ENCODE data around the gene ZNF618. TPM values are rescaled to one million over a fixed set of nuclear protein-coding genes. Genes with fewer than 3 reads are reported as not detected.

The ZNF618 gene
- total RNA-seq, 2 donors from 2014 or later = 4.0 to 4.1 TPM

DNA sequence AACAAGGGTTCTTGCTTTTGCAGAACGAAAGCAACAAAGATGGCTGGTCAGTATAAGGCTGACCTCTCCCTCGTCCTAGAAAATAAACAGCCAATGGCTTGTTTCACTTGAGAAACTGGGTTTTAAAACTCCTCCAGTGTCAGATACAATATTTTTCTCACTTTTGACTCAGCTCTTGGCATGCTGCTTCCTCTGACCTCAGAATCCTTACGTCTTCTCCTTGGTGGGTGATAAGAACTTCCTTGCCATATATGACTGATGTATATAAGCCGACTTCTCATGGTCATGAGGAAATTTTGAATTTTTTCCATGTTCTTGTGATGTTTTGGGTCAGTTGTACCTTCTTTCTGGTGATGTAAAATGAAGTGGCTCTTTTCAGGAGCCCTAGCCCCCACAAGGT is 3.8 kb downstream of the ZNF618 start:
- no peak for ATAC-seq
- intact Hi-C loops (cut with DNase I) = loop anchor here (10.0 kb wide), 2 partner anchors 115 to 155 kb away; no protein-coding TSS in a partner anchor
- DNase-seq = no peak

DNA sequence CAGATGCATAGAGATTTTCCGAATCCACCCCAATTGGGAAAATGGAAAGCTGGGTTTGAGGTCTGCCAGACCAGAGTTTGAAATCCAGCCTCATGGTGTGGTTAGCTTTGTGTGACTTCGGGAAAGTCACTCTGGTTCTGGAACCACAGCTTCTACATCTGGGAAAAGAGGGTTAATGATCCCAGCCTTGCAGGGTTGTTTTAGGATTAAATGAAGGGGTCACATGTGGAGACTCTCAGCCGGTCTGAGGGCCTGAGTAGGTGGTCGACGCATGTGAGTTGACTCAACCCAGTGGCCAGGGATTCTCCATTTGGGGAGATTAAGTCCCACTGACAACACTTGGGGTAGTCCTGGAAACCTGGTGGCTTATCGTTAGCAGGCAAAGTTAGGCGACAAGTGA is 6.1 kb downstream of the ZNF618 start:
- DNase-seq (no peak), ATAC-seq (no peak)
- intact Hi-C loops (cut with DNase I) = no loop called here

DNA sequence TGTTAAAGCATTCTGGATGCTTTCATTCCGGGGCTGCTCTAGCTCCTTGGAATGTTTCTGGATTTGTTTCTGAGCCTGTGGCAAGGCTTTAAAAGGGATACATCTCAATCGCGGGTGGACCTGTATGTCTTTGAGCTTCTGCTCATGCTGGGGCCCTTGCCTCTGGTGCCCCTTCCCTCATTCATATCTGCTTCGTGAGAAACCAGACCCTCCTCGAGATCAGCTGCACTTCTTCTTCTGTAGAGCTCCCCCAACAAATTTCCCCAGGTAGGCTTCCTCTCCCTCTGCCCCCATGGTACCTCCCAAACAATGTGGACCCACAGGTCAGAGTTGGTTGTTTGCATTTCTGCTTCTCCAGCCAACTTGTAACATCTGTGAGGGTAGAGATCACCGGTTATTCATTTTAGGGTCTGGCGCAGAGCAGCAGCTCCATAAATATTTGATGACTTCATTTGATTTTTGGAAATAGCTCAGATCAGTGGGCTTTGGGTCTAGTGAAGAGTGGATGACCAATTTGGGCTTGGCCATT is 6.6 kb downstream of the ZNF618 start:
- ATAC-seq = no peak
- DNase-seq = no peak
- intact Hi-C loops (cut with DNase I) = no loop called here

DNA sequence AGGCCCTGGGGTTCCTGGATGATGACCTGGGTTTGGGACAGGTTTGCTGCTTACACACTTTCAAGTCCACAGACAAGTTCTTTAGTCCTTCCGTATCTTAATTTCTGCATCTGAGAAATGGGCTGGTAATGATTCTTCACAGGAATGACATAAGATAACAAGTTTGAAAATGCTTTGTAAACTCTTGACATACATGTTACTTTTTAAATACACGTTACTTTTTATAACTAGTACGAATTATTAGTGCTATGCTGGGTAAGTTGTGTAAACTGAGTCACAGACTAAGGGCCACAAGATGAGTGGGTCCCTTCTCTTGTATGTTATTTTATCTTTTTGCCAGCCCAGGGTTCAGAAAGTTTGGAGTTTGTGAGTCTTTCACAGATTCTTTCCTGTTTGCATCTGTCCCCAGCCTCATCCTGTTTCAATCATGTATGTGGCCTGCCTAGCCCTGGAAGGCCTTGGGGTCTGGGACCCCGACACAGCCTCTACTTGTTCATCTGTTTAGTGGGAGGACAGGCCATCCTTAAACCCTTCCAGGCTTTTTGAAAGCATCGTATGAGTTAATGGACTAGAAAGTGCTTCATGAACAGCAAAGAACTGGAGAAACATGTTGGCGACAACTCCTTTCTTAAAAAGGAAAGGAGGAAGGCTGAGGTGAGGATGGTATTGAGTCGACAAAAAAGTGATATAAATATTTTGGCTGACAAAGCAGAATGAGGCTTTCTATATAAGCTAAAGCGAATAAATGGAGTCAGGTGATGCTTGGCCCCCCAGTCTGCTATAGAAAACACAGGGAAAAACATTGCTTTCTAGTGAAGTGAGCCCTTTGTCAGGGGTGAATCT is 9.3 kb downstream of the ZNF618 start:
- ATAC-seq (no peak), DNase-seq (no peak)
- intact Hi-C loops (cut with DNase I) = no loop called here

DNA sequence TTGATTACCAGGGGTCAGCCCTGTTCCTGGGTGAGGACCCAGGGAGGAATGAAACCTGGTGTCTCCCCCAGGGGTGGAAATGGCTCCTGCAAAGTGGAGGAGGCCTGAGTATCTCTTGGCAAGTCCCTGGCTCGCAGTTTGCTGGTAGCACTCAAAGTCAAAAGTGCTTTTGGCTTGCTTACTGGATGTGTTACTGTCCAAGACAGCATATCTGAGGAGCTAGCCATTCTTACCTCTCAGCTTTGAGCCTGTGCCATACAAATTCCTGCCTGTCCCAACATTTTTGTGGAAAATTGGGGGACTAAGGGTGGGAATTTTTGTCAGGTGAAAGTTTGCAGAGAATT is 9.9 kb downstream of the ZNF618 start:
- no peak for DNase-seq
- peak; percentile 53 to 72 for ATAC-seq
- intact Hi-C loops (cut with DNase I) = no loop called here

DNA sequence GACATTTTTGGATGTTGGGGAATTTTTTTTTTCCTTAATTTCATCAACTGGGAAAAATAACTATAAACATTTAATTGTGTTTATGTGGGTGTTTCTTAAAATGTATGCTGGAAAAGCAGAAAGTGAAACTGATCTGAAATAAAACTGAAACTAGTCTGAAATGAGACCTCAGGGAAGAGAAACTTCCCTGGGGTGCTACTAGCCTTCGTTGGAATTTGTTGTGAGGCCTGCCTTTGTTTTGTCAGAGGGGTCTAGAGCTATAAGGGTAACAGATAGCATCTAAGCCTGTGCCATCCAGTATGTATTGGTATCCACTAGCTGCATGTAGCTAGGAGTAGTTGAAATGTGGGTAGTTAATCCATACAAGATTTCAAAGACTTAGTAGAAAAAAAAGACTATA is 10.4 kb downstream of the ZNF618 start:
- intact Hi-C loops (cut with DNase I) = no loop called here
- DNase-seq (no peak), ATAC-seq (peak in 1 of 2 donors; percentile 35)

DNA sequence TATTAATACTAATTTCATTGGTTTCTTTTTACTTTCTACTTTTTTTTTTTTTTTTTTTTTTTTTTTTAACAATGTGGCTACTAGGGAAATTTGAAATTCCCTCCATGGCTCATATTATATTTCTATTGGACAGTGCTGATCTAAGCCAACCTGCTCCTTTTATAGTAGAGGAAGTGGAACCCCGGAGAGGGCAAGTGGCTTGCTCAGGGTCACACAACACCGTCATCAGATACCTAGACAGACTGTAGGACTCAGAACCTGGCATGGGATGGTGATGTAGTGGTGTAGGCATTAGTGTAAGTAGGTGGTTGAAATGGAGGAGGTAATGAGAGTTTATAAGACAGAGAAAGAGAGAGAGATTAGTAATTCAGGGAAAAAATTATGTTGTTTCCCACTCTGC is 10.8 kb downstream of the ZNF618 start:
- intact Hi-C loops (cut with DNase I) = no loop called here
- peak in 1 of 2 donors; percentile 58 for ATAC-seq
- no peak for DNase-seq

DNA sequence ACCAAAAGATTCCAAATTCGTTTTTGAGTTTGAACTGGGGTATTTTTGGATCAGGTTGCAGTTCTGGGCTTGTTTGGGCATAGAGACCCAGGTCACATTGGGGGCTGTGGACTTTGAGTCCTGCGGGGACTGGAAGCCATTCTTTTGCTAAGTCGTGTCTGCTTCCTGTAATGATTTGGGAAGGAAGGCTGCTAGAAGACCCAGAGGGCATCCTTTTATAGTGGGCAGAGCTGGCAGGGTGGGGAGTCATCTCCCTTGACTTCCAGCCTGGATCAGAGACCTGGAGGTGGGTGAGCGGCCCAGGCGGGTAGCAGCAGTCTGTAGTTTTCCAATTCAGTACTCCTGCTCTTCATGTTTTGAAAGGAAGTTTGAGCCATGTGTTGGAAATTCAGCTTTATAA is 11.3 kb downstream of the ZNF618 start:
- intact Hi-C loops (cut with DNase I) = no loop called here
- ATAC-seq = no peak

DNA sequence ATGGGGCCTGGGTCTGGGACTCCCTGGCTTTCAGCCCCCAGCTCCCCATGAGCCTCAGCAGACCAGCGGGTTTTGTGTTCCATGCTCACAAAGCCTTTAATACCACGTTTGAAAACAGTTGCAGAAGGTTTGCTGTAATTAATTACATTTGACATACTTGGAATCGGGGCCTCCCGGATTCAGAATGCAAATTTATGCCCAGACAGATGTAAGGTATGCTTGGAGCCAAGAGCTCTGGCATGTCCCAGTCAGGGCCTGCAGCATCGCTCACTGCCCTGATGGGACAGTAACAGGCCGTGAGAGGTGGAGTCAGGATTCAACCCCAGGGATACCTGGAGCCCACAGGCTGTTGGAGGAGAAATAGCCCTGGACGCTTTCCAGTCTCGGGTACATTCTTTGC is 12.2 kb downstream of the ZNF618 start:
- no peak for DNase-seq
- intact Hi-C loops (cut with DNase I) = no loop called here
- peak in 1 of 2 donors; percentile 23 for ATAC-seq

More for the DNA sequence above, 11.3 kb downstream of the ZNF618 start:
- no peak for DNase-seq

DNA sequence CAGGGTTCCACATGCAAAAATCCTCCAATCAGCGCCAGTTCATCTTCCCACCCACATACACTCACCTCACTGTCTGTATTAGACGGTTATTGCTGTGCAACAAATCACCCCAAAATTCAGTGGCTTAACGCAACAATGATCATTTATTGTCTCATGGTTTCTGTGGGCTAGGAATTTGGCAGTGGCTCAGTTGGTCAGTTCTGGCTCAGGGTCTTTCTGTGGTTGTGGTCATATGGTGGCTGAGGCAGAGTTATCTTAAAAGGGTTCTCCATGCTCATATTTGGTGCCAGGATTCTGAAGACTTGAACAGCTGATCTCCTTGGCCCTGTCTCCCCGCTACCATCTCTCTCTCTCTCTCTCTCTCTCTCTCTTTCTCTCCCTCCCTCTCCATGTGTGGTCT is 12.9 kb downstream of the ZNF618 start:
- ATAC-seq = no peak
- no peak for DNase-seq
- intact Hi-C loops (cut with DNase I) = no loop called here

DNA sequence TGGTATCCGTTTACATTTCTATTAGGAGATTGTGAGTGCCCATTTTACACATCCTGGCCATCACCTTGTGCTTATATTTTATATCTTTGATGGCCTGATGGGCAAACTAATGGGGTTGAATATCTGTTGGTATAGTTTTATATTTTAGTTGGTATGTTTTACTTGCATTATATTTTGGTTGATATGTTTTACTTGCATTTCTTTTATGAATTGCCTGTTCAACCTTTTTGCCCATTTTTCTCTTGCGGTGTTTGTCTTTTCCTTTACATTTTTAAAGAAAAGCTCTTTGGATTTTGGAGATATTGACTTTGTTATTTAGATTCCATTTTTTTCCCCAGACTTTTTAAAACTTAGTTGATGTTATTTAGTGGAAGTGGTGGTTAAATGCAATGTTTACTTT is 14.6 kb downstream of the ZNF618 start:
- no peak for DNase-seq
- intact Hi-C loops (cut with DNase I) = no loop called here
- no peak for ATAC-seq

DNA sequence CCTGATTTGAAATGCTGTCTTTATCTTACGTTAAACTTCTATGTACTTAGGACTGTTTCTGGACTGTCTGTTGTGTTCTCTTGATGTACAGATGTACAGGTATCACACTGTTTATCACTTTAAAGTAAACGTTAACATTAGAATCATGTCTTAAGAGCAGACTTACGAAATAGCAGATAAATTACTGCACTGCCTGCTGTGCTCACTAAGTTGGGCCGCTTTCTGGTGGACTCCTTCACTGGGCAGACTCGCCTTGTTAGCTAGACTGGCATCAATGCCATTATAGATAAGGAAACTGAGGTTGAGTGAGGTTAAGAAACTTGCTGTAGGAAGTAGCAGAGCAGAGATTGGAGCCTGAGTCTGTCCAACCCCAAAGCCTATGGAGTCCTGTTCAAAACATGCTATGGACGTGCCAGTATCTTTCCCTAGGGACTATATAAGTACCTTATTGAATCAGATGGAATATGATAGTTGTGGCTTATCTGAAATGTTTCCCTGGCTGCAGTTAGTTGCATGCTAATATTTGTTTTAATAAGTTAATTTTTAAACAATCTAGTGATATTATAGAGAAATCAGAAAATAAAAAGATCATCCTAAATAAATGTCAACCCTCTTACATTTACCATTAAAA is 16.9 kb downstream of the ZNF618 start:
- no peak for ATAC-seq

DNA sequence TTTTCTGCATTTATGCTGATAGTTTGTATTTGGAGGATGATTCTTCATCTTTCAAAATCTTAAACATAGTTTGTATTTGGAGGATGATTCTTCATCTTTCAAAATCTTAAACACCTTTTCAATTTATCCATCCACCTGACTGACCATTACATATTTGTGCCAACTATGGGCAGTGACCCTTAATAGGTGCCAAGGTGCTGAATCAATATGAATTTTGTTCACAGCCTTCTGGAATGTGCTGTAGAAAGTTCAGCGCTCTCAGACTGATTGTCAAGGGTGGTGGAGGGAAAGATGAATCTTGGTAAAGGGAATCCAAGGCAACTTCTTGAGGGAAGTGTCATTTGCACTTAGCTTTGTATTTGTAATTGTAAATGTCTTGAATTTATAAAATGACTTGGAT is 18.1 kb downstream of the ZNF618 start:
- intact Hi-C loops (cut with DNase I) = no loop called here
- ATAC-seq (no peak), DNase-seq (no peak)

More for the DNA sequence above, 16.9 kb downstream of the ZNF618 start:
- DNase-seq = no peak
- intact Hi-C loops (cut with DNase I) = no loop called here

DNA sequence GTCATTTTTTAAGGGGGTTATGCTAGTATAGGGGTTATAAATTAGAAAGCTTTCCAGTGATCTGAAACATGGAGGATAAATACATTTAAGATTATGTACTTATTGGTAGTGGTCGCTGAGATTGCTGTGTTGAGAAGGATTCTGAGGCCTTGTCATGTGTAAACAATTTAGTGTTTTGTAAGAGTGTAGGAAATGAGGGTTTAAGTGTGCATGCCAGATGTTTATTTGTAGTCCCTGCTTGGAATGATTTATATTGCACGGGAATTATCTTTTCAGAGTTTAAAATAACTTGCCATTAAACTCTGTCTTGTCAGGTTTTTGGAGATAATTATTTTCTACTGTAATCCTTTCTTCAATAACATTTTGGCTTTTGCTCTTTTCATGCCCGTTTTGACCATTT is 19.4 kb downstream of the ZNF618 start:
- DNase-seq (no peak), ATAC-seq (no peak)
- intact Hi-C loops (cut with DNase I) = no loop called here

DNA sequence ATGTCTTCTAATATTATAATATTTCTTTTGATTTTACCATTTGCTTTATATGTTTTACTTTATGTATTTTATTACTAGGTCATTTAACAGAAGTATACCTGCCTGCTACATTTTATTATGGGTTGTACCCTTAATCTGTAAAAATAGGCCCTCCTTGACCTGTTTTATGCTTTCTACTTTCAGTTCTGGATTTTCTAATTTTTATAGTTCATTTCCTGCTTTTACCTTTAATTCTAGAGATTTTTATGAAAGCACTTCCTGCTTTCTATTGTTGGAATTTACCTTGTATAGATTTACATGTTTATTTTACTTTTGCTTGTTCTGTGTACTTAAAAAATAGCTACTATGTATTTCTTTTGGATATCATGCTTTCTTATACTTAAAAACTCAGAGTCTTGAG is 20.6 kb downstream of the ZNF618 start:
- intact Hi-C loops (cut with DNase I) = no loop called here
- DNase-seq = no peak
- ATAC-seq = no peak

DNA sequence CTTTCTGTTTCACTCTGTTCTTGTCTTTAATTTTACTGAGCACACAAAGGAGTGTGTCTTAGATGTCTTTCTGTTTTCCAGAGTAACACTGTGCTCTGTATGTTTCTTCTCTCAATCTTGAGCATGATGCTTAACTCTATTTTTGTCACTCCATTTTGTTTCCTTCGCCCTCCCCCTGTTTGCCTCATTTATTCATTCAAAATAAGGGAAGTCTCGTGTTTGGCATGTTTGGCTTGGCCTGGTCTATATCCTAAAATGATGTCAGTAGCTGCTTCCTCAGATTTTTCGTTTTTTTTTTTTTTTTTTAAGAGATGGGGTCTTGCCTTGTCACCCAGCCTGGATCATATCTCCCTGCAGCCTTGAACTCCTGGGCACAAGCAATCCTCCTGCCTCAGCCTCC is 22.0 kb downstream of the ZNF618 start:
- ATAC-seq (no peak), DNase-seq (no peak)
- intact Hi-C loops (cut with DNase I) = no loop called here

DNA sequence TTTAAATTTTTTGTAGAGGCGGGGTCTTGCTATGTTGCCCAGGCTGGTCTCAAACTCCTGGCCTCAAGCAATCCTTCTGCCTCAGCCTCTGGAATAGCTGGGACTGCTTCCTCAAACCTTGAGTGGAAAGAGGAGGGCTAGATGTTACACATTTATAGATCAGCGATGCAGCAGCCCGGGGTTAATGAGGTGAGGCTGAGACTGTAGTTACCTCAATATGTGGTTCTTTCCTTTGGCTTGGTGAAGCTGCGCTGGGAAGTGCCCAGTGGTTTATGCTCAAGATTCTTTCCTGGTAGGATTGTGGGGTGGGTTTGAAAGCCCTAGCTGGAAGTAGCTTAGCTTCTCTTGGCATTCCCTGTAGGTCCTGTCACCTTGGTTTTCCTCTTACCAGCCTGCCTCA is 22.5 kb downstream of the ZNF618 start:
- ATAC-seq (no peak), DNase-seq (no peak)
- intact Hi-C loops (cut with DNase I) = no loop called here

DNA sequence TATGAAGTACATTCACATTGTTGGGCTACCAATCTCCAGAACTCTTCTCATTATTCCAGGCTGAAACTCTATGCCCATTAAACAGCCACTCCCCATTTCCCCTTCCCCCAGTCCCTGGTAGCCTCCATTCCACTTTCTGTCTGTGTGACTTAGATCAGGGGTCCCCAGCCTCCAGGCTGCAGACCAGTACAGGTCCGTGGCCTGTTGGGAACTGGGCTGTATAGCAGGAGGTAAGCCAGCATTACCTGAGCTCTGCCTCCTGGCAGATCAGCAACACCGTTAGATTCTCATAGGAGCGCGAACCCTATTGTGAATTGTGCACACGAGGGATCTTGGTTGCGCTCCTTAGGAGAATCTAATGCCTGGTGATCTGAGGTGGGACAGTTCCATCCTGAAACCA is 23.1 kb downstream of the ZNF618 start:
- ATAC-seq = no peak
- no peak for DNase-seq
- intact Hi-C loops (cut with DNase I) = no loop called here

DNA sequence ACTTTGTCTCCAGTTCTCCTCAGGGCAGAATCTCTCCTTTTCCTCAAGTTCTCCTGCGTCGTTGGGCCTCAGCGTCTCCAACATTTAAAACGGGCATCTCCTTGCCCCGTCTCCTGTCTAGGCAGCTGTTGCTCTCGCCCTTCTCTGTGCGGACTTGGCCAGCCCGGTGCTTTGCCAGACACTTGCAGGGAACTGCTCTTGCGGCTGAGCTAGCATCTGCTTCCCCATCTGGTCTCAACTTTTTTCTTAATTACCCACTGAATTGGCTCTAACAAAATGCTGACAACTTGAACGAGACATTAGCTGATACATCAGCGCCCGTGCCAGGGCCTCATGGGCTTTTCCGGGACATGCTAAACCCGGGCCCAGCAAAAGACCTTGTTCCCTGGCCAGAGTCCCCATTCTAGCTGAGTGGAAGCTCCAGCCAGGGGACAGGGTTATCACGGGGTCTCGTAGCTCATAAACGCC is 25.1 kb downstream of the ZNF618 start:
- peak; percentile 37 for DNase-seq
- peak; percentile 35 to 67 for ATAC-seq
- intact Hi-C loops (cut with DNase I) = no loop called here

DNA sequence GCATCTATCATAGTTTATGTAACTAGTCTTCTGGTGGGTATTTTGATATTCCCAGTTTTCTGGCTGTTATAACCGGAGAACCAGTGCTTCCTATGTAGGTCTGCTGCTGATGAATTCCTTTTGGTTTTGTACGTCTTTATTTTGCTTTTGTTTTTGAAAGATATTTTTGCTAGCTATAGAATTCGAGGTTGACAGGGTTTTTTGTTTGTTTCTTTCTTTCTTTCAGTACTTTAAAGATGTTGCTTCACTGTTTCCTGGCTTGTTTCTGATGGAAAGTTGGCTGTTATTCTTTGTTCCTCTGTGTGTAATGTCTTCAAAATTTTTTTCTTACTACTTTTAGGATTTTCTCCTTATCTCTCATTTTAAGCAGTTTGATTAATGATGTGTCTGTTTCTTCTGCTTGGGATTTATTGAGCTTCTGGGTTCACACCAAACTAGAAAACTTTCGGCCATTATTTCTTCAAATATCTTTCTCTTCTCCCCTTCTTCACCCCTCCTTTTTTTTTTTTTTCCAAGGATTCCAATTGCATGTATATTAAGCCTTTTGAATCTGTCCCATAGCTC is 27.5 kb downstream of the ZNF618 start:
- intact Hi-C loops (cut with DNase I) = no loop called here
- no peak for ATAC-seq
- DNase-seq = no peak

All from left cardiac atrium (tissue), 4 donors.